ENCODE measurements around the gene MARK3.
"Not testable (repeated sequence)": the region's sequence is repeated elsewhere in the genome, so short reads cannot be mapped to it uniquely, and the experiment has no call there.

MARK3 gene

DNA sequence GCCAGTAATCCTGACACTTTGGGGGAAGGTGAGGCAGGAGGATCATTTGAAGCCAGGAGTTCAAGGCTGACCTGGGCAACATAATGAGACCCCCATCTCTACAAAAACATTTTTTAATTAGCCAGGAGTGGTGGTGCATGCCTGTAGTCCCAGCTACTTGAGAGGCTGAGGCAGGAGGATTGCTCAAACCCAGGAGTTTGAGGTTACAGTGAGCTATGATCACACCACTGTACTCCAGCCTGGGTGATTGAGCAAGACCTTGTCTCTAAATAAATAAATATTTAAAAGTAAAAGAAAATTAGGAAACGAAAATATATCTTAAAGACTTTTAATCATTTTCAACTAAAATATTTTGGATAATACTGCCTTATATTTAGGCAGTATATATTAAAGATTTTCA lies 111.6 kb downstream of the MARK3 start:
- DNase-seq, result no peak

DNA sequence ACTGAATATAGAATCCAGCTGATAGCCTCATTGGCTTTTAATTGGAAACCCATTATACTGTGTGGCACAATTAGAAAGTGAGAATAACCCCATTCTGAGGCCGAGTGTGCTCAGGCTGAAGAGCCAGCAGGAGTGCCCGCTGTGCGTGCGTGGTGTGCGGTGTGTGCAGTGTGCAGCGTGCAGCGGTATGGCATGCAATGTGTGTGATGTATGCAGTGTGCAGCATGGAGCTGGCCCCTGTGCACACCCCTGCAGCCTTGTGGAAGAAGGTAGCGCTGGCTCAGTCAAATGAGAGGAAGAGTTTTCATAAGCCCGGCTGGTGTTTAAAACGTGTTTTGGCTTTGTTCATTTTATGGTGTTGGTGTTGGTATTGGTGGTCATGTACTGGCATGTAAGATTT lies 114.5 kb downstream of the MARK3 start:
- DNase-seq, result no peak

DNA sequence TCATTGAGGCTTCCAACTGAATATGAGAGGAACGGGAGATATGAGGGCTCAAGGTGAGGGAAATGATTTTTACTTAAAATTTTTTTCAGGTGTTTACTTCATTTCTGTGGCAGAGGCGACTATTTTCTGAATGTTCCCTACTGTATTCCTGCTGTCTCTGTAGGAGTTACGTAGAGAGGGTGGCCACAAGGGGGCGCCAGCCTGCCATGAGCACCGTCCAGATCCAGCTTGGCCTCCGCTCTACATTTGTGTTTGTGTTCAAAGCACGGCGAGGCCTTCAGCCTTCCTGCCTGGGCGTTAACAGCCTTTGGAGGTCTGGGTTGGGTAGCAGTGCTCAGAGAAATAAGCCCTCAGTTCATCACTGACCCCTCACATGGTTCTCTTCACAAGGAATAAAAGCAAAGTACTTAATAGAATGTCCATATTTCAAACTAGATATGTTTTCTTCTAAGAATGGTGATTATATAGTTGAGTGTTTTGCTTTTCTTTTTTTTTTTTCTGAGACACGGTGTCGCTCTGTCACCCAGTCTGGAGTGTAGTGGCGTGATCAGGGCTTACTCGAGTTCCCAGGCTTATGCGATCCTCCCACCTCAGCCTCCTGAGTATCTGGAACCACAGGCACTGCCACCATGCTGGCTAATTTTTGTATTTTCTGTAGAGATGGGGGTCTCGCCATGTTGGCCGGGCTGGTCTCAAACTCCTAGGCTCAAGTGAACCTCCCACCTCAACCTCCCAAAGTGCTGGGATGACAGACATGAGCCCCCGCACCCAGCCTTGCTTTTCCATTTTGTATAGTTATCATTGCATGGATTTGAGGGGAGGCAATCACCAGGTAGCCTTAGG lies 115.2 kb downstream of the MARK3 start:
- peak; percentile 23 for DNase-seq

DNA sequence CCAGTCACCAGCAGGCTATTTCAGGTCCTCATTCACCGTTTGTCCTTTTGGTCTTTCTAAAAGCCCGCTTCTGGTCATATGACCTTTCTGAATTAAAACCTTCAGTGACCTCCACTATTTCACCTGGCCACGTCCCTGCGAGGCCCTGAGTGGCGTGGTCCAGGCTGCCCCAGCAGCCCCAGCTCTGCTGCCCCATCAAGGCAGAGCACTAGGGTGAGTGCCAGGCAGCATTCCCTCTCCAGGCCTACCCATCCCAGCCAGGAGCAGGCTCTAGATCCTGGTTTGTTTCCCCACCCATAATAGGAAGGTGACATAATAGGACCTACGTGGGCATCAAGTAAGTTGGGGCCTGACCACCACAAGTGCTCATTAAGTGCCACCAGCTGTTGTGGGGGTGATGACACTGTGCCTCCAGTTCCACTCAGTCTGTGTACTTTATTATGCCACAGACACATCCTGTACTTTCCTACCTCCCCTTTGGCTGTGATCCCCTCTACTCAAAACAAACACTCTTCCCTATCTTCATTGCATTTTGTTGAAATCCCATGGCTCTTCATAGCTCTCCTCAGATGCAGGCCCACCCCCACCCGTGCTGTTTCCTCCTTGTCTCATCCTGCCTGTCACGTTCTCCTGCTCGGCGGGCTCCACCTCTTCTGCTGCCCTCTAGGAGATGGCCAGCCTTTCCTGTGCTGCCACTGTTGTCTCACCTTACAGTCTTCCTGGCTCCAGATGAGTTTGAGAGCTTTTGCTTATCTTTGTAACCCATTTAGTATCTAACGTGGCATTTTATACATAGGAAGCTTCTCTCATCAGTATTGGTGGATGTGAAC lies 116.0 kb downstream of the MARK3 start:
- DNase-seq, result no peak

DNA sequence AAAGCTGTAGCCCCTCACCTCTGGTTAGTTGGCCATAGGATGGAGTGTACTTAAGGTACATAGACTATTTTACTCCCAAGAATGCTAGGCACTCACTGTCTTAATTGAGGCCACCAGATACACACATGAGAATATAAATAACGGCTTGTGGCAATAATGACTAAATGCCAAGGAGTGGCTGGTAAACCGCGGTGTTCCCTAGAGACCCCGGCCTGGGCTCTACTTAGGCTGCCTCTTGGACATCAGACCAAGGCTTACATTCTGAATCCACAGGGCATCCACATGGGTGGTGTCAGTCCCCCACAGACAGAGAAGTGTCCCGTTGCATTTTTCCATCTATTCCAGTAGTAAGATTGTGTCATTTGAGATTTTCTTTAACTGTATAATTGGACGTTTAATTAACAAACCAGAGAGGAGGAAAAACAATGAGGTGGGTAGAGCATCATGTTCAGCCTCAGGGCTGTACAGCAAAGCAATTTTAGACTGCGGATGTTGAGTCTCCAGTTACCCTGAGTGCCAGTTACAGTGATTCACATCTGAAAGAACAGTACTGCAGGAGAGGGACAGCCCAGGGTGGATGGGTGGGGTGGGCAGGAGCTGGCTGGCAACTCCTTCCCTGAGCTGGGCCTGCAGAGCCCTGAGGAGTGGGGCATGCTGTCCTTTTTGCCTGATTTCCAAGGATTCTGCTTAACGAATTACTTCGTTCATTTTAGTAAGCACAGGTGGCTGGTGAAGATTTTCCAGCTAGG lies 116.9 kb downstream of the MARK3 start:
- no peak for DNase-seq

DNA sequence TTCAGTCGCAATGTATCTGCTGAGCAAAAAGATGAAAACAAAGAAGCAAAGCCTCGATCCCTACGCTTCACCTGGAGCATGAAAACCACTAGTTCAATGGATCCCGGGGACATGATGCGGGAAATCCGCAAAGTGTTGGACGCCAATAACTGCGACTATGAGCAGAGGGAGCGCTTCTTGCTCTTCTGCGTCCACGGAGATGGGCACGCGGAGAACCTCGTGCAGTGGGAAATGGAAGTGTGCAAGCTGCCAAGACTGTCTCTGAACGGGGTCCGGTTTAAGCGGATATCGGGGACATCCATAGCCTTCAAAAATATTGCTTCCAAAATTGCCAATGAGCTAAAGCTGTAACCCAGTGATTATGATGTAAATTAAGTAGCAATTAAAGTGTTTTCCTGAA lies 117.7 kb downstream of the MARK3 start:
- DNase-seq, result no peak

DNA sequence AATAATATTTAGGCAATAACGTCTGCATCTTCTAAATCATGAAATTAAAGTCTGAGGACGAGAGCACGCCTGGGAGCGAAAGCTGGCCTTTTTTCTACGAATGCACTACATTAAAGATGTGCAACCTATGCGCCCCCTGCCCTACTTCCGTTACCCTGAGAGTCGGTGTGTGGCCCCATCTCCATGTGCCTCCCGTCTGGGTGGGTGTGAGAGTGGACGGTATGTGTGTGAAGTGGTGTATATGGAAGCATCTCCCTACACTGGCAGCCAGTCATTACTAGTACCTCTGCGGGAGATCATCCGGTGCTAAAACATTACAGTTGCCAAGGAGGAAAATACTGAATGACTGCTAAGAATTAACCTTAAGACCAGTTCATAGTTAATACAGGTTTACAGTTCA lies 118.1 kb downstream of the MARK3 start:
- DNase-seq, result no peak

DNA sequence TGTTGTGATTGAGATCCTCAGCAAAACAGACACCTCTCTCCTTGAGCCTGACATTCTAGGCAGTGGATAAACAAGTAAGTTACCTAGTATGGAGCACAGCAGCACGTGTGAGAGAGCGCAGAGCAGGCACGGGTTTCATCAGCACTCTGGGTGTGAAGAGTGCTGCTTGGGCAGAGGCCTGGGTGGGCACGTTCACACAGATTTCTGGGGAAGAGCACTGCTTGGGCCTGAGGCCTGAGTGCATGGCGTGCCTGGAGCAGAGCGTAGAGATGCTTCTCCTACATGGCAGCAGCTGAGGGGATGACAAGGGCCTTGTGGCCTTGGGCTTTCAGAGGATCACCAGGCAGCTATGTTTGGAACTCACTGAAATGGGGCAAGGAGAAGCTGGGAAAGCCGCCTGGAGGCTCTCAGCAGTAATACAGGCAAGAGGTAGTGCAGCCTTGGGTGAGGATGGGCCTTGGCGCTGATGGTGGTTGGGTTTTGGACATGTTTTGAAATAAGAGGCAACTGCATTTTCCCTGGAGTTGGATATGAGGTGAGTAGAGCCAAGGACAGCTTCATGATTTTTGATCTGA lies 119.9 kb downstream of the MARK3 start:
- no peak for DNase-seq

DNA sequence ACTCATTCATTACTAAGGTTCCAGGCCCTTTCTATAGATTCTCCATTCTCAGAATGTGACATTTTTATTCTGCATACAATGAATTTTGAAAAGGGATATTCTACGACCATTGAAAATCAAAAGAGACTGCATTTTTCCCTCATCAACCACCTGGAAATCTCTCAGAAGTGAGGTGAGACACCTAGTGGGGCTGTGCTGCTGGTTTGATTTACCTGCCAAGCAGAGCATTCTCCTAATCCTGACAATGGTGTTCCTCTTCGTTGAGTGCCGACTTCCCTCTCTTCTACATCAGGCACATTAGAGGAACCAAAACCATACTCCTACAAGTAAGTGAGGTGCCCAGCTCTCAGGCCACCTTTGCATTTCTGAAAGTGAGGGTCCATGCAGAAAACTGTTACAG lies 122.5 kb downstream of the MARK3 start:
- no peak for DNase-seq

DNA sequence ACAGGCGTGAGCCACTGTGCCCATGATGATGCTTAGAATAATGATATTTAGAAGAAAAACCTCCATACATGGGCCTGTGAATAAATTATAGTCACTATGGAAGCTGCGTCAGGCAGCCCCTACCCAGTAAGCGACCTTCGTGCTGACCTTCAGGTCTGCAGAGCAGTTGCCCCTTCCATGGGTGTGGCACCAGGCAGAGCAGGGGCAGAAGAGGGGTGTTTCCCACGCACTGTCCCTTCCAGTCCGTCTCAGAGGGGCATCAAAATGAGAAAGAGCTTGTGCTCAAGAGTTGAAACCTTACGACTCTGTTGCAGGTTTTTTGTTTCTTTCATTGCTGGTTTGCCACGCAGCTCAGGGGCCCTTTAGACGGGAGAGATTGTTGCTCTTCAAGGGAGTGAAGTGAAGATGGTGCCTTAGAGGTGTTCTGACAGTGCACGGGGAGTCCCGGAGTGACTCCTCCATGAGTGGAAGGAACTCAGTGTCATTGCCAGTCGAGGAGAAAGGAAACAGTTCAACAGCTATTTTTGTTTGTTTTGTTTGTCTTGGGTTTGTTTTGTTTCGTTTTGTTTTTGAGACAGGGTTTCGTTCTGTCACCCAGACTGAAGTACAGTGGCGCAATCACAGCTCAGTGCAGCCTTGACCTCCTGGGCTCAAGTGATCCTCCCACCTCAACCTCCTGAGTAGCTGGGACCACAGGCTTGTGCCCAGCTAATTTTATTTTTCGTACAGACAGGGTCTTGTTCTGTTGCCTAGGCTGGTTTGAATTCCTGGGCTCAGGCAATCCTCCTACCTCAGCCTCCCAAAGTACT lies 123.5 kb downstream of the MARK3 start:
- DNase-seq, result no peak

DNA sequence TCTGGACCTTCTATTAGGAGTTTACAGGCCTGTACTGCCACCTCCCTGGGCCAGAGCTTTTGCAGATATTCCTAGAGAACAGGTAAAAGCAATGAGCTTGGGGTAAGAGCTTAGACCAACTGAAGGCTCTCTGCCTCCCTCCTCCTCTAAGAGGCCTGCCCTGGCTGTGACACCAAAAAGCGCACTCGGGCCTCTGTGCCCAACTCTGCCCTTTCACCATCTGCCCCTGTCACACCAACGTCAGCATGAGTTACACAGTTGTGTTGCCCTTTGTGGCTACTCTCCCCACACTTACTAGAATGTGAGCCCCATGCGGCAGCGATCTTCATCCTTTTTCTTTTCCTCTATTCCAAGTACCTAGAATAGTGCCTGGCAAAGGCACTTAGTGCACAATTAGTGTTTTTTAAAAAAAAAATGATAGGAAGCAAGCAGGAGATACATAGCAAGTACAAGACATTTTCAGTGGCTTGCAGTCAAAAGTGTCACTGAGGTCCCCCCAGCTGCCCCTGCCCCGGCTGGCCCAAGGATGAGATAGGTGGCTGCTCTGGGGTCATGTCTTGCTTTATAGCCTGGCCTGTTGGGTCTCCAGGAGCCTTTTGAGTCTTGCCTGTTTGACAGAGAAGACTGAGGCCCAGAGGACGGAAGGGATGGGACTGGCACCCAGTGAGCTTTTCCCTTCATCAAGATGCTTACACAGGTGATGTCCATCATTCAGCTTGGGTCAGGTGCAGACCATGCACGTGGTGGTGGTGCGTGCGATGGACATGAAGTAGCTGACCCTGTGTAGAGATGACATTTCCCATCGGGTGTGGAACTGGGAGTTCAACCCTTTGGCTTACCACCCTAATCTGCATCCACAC lies 124.9 kb downstream of the MARK3 start:
- DNase-seq, result no peak

DNA sequence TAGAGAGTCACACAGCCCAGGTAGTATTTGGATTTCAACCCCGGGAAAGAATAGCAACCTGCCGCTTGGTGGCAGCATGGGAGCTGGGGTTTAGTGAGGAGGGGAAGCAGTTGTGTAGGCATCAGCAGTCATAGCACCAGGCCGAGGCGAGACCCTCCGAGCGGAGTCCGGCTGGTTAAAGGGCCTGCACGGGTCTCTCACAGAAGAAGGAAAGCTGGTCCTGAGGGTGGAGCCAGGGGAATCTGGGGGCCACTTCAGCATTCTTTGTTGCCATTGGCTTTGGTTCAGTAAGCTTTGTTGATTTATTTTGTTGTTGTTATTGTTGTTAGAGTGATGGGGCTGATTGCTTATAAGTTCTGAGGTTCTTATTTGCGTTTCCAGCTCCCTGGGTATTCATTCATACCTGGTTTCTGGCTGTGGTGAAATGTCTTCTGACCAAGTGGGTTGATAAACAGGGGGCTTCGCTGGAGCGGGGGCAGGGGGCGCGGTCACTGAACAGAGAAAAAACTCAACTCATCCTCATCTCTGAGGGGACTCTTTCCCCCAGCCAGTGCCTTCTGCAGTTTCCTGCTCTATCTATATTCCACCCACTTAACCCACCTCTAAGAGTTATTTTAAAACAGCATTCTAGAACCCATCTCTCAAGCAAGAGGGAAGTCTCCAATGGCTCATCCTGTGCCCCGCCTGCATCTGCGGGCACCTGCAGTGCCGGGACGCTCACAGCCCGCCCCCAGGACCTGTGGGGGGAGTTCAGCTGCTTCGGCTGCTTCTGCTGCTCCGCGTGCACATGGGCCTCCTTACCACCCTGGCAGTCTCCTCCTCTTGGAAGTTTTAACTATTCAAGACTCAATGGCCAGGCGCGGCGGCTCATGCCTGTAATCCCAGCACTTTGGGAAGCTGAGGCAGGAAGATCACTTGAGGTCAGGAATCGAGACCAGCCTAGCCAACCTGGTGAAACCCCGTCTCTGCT lies 125.8 kb downstream of the MARK3 start:
- DNase-seq, result no peak

DNA sequence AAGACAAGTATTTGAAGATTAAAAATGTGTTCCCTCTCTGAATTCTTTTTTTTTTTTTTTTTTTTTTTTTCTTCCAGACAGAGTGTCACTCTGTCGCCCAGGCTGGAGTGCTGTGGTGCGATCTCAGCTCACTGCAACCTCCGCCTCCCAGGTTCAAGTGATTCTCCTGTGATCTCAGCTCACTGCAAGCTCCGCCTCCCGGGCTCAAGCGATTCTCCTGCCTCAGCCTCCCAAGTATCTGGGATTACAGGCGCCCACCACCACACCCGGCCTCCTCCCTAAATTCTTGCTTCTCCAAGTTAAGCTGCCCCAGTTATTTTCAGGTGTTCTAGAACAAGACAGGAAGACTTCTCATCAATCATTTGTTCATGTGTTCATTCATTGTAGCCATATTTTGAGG lies 127.0 kb downstream of the MARK3 start:
- not testable (repeated sequence) for DNase-seq

DNA sequence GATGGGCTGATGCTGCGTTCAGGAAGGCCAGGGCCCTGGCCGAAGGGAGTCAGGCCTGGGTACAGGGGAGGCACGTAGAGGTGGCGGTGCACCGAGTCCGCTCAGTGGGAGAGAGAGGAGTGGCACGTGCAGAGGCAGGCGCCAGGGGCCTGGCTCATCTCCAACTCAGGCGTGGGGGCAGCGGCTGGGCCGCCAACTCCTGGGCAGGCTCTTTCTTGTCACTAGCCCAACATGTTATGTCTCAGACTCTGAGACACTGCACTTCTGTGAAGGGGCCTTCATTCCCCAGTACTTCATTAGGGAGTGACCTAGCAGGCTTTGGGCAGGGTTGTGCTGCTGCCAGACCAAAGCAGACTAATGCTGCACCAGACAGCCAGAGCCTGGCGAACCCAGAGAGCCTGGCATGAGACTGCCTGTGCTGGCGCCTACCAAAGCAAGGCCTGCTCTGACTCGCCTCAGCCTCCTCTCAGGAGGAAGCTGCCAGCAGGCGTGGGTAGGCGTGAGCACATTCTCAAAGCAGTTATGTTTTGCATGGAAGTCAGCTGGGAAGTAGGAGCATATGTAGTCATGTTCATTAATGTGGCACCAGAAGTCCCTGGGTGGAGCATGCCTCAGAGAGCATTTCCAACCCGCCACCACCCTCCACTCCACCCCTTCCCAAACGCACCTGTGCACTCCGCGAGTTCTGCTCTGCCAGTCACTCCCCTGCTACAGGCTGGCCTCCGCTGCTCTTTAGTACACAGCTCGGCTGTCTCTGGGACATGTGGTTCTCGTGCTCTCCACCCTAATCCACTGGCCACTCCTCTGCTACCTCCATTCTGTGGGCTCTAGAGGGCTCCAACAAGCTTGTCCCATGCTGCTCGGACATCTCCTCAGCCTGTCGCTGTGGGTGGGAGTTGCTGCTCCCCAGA lies 127.7 kb downstream of the MARK3 start:
- DNase-seq, result no peak

DNA sequence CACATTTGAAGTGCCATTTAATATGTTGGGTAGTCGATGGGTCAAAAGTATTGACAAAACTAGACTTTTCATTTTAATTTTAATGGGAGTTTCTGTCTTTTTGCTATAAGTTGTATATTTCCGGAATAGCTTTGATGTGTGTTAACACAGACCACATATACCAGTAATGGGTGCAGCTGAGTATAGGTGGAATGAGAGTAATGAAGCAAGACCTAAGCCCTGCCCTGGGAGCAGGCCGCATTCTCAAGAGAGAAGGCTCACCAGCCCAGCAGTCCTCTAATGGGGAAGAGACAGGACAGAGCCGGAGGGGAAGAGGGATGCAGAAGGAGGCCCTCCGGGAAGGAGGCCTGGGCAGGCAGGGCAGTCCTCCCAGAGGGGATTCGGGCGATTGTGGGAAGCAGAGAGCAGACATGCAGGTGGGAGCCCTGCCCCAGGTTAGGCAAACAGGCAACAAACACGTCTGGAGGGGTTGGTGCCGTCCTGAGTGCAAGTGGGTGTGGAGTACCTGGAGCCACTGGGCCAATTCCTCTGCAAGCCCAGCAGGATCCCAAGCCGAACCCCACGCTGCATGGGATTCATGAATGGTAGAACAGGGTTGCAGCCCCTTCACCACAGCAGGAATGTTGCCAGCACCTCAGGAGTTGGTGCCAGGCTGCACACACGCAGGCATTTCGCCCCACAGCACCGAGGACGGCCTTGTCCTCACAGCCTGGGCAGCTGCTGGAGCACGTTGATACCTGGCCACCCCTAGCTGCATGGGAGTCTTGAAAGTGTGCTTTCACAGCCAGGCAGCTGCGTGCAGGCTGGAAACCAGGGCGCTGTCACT lies 129.6 kb downstream of the MARK3 start:
- DNase-seq, result no peak

DNA sequence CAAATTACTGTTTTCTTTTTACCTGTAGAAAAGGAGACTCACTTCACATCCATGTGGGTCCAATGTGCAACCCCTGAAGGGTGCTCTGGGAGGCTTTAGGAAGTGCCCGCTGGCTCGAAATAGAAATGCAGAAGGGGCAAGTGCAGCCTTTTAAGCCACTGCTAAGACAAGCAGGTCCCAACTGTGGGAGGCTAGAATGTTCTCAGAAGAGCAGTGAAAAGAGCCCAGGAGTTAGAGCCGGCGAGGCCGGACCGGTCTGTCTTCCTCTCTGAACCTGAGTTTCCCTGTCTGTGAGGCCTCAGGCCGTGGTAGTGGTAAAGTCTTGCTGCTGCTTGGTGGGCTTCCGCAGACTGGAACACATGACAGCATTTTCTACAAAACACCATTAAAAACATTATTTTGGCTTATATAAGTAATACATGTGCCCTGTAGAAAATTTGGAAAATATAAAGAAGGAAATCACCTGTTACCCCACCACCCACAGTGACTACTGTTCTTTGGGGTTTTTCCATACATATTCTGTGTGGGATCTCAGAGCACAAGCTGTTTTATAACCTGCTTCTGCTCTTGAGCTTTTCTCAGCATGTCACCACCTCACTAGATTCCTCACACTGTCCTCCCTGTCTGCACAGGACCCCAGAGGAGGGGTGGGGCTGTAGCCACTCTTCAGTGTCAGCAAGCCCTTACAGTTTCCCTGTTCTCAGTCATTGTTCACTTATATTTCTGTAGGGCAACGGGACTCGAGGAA lies 131.4 kb downstream of the MARK3 start:
- DNase-seq, result no peak

DNA sequence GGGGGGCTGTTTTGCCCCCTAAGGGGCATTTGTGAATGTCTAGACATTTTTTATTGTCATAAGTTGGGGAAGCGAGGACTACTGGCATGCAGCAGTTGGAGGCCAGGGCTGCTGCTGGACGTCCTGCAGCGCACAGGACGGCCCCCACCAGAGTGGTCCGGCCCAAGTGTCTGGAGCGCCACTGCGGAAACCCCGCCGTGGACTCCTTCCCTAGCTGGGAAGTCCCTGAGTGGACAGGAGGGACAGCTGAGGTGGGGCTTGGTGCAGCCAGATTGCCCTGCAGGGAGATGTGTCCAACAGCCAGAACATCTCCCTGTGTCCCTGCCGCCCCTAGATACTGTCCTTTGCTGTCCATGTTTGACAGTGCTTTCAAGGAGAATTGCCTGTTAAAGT lies 132.0 kb downstream of the MARK3 start:
- DNase-seq, result no peak

Measured in NK-92 treated with Interleukin-12 subunit alpha and Interleukin-12 subunit beta, amount 100 ng/mL, for 24 hours (cell line).